HG03521 (cell line): ENCODE measurements around the gene BCL11B.

Experiments
- ATAC-seq: cut with Tn5 transposase; IDR thresholded peaks from one replicate; pipeline ENCODE4 v1.9.1; 2021; ENCODE audit warnings: mild to moderate bottlenecking, moderate library complexity; ENCODE audit not compliant: unreplicated experiment

Gene BCL11B

GRCh38 chr14:99256483-99256874 lies 15.5 kb downstream of the BCL11B start:
- ATAC-seq: no peak

- ATAC-seq: no peak
Measured at GRCh38 chr14:99255621-99256482, 16.1 kb downstream of the BCL11B start.

- ATAC-seq: no peak
Measured at GRCh38 chr14:99254328-99255009, 17.5 kb downstream of the BCL11B start.

GRCh38 chr14:99253890-99254289 lies 18.1 kb downstream of the BCL11B start:
- no peak for ATAC-seq

DNA sequence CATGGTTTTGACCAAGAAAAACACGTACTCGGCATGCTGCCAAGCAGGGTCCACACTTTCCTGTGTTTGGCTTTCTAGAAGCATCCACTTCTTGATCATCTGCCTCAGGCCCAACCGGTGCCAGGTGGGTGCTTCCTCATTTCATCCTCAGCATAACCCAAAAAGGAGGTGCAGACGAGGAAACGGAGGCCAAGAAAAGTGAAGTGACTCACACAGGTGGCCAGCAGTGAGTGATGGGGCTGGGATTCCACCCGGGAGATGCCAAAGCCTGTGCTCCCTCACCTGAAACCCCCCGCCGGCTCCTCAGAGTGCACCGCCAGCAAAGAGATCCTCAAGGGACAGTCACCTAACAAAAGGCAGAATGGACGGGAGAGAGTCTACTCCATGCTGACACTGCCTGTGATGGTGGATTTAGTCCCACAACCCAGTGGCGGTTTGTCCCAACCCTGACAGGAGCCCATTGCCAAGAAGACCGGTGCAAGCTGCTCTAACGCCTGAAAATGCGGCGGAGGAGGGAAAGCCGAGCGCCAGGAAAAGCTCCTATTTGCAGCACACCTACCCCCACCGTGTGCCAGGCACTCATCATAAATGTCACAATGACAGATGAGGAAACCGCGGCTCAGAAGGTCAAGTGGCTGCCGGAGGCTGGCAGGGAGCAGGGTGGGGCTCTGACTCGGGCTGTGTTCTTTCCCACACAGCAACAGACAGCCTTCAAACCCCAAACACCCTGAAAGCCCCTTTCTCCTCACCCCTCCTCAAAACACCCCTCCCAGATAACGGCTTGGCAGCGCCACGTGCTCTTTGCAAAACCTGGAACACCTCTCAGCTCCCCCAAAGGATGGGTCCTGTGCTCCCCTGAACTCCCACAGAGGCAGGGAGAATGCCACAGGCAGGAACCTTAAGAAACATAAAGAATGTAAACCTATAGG lies 18.8 kb downstream of the BCL11B start:
- ATAC-seq: no peak

- ATAC-seq: no peak
Measured at GRCh38 chr14:99252443-99252939, 19.5 kb downstream of the BCL11B start.

DNA sequence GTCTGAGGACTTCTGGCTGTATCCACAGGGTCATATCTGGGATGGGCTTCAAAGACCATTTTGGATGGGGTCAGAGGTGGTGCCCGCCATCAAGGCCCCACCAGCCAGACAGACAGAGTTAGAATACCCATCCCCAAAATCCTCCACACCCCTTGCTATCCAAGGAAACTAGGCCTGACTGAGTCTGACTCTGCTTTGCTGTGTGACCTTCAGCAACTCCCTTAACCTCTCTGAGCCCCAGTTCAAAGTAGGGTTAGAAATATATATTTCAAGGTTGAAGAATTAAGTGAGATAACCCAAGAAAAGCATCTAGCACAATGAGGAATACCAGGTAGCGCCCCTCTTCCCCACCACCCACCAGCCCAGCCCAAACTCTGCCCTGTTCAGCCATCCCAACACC lies 20.3 kb downstream of the BCL11B start:
- ATAC-seq: no peak

- no peak for ATAC-seq
Measured at GRCh38 chr14:99250636-99251208, 21.3 kb downstream of the BCL11B start.

- no peak for ATAC-seq
Measured at GRCh38 chr14:99249389-99249788, 22.6 kb downstream of the BCL11B start.

- ATAC-seq: no peak
Measured at GRCh38 chr14:99248761-99249171, 23.2 kb downstream of the BCL11B start.

GRCh38 chr14:99247772-99248171 lies 24.2 kb downstream of the BCL11B start:
- no peak for ATAC-seq

DNA sequence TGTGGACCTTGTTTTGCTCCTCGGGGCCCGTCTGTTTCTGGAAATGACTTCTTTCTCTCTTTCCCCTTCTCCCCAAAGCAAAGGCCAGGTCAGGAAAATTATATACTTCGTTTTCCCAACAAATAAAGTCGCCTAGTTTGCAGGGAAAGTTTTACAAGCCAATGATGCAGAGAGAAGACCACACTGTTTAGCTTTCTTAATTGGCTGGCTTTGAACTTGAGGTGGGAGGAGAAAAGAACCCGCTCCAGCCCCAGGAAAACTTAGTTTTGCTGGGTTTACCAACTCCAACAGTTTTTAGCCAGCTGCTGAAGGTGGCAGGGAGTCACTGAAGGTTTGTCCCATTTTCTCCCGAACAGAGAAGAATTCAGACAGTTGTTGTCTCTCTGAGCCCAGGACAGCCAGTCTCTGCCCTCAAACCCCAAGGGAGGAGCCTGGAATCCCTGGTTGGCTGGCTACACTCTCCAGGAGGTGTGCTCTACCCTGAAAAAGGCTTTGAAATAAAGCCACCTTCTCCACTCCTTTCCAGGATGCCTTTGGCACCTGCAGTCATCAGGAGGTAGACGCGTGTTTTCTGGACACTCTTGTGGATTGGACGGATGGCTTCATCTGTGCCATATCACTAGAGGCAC lies 24.8 kb downstream of the BCL11B start:
- no peak for ATAC-seq

GRCh38 chr14:99246536-99247097 lies 25.4 kb downstream of the BCL11B start:
- ATAC-seq: no peak

DNA sequence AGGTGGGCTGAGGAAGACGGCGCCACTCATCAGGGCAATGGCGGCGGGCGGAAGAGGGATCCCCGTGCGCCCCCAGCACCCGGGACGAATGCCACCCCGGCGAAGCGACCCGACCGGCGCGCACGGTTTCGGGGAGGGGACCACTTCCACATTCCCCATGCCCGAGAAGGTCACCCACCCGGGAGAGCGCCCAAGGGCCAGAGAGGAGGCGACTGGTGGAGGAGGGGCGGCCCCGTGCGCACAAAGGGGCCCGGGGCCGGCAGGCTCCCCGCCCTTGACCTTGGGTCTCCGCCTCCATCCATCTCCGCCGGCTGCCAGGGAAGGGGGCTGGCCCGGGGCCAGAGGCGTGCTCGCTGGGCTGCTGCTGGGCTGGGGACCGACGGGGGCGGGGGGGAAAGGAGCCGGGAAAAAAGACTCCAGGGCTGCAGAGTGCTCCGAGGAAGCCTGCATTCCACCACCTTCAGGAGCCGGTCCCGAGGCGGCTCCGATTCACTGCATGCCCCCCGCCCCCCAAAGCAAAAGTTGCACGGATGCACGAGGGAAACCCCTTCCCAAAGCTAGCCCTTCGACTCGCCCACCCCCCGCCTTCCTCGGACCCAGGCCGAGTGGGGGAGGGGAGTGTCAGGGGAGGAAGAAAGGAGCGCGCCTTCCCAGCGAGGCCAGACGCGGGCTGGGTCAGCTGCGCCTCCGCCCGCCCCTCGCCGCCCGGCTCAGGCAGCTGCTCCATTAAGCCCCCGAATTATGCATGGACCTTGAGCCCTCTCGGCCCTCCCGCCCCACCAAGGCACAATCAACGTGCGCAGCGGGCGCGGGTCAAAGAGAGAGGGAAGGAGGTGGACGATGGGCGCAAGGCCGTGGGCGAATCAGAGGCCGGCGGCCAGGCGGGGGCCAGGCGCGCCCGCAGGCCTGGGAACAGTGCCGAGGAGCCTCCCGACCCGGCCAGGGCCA lies 26.2 kb downstream of the BCL11B start:
- no peak for ATAC-seq

DNA sequence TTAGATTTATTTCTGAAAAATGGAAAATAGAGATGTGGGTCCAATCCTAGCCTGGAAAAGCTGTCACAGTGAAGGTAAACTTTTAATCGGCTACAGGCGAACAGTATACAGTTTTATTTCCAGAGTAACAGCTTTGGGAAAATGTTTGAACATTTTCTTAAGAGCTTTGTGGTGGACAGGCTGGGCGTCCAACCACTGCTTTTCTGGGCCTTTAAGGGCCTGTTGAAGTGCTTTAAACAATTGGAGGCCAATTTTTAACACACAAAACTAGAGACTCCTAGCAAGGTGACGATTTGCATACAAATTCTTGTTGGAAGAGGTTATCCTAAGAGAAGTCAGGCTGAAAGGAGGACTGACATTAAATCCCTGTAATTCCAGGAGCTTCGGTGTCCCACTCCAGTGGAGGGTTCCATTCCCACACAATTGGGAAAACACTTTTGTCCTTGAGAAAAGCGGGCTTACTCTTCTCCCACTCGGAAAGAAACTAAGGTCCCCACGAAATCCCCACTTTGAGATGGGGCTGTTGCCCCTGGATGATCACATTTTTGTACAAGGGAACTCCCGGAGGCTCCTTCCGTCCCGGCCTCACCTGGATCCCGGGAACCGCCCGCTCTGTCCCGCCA lies 26.9 kb downstream of the BCL11B start:
- ATAC-seq: no peak

DNA sequence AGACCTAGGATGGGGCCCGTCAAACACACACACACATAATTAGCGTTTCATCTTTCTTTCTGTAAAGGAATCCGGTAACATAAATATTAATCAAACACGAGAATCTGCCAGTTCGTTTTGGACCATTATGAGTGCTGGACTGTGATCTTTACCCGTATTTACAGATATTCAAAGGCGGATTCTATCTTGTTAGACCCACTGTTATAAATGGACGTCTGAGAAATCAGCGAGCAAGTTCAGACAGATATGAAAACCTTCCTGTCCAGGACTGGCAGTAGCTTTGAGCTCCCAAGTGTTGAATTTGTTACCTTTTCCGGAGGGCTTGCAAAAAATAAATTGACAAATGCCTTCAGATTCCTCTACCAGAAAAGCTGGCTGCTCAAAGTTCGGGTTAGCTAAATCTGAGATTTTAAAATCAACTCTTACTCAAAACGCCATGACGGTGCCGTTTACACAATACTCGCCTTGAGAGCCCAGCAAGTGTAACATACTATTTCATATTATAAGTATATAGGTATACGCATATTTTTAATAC lies 27.6 kb downstream of the BCL11B start:
- ATAC-seq: no peak

GRCh38 chr14:99242816-99243721 lies 28.9 kb downstream of the BCL11B start:
- ATAC-seq: no peak
